ENCODE data around the gene EYS.

EYS gene

GRCh38 chr6:64696053-64696452 lies 1011.0 kb downstream of the EYS start:
- no peak for DNase-seq

- DNase-seq = no peak
Observed at GRCh38 chr6:64694356-64694755, 1012.7 kb downstream of the EYS start.

- no peak for DNase-seq
Observed at GRCh38 chr6:64691064-64691463, 1016.0 kb downstream of the EYS start.

- no peak for DNase-seq
Observed at GRCh38 chr6:64685401-64685800, 1021.6 kb downstream of the EYS start.

- no peak for DNase-seq
Observed at GRCh38 chr6:64683682-64684081, 1023.3 kb downstream of the EYS start.

- DNase-seq = no peak
Observed at GRCh38 chr6:64681416-64682160, 1025.4 kb downstream of the EYS start.

- no peak for DNase-seq
Observed at GRCh38 chr6:64680446-64680845, 1026.6 kb downstream of the EYS start.

- DNase-seq = no peak
Observed at GRCh38 chr6:64679416-64679815, 1027.6 kb downstream of the EYS start.

- DNase-seq = no peak
Observed at GRCh38 chr6:64672651-64673050, 1034.4 kb downstream of the EYS start.

- no peak for DNase-seq
Observed at GRCh38 chr6:64672131-64672530, 1034.9 kb downstream of the EYS start.

- DNase-seq = no peak
Observed at GRCh38 chr6:64665137-64665536, 1041.9 kb downstream of the EYS start.

GRCh38 chr6:64664480-64664879 lies 1042.5 kb downstream of the EYS start:
- DNase-seq = no peak

GRCh38 chr6:64644024-64644423 lies 1063.0 kb downstream of the EYS start:
- DNase-seq = peak; percentile 20

GRCh38 chr6:64630901-64631300 lies 1076.1 kb downstream of the EYS start:
- no peak for DNase-seq

GRCh38 chr6:64622944-64623343 lies 1084.1 kb downstream of the EYS start:
- DNase-seq = no peak

- DNase-seq = no peak
Observed at GRCh38 chr6:64602993-64603392, 1104.0 kb downstream of the EYS start.

- no peak for DNase-seq
Observed at GRCh38 chr6:64591676-64592036, 1115.4 kb downstream of the EYS start.

GRCh38 chr6:64590965-64591675 lies 1115.9 kb downstream of the EYS start:
- no peak for DNase-seq

GRCh38 chr6:64589961-64590360 lies 1117.1 kb downstream of the EYS start:
- DNase-seq = no peak

GRCh38 chr6:64580346-64580745 lies 1126.7 kb downstream of the EYS start:
- DNase-seq = no peak

- peak; percentile 31 for DNase-seq
Observed at GRCh38 chr6:64553249-64553786, 1153.7 kb downstream of the EYS start.

- DNase-seq = no peak
Observed at GRCh38 chr6:64547594-64548268, 1159.3 kb downstream of the EYS start.

- no peak for DNase-seq
Observed at GRCh38 chr6:64539917-64540316, 1167.1 kb downstream of the EYS start.

GRCh38 chr6:64538722-64539121 lies 1168.3 kb downstream of the EYS start:
- DNase-seq = peak; percentile 88
